Hepatocyte (in vitro differentiated cells): Measurements from ENCODE around the gene TMEM242.

ENCODE experiments used
- CTCF ChIP-seq: fragments of 200-600 bp; sonication (generic); IDR thresholded peaks from 2 replicates; pipeline ENCODE4 v1.5.1; 2016; ENCODE audit warnings: antibody characterized with exemption, mild to moderate bottlenecking; ENCODE audit not compliant: poor library complexity
- EZH2 ChIP-seq: fragments of 200-600 bp; sonication (generic); IDR thresholded peaks from 2 replicates; pipeline ENCODE4 v1.6.1; 2016; ENCODE audit warnings: antibody characterized with exemption, mild to moderate bottlenecking, borderline replicate concordance

- TF ChIP-seq CTCF (no peak), EZH2 (no peak)
These were observed 68.2 kb downstream of the TMEM242 start for GRCh38 chr6:157255079-157255478.
